K562 (cell line): ENCODE results near the gene SLAMF8.

Experiments used
- HMG20A ChIP-seq: fragments of 450-650 bp; formaldehyde crosslinking; conservative IDR thresholded peaks from 2 replicates; pipeline ENCODE4 v1.4.0; 2020; ENCODE audit warnings: mild to moderate bottlenecking, mixed read lengths
- KLF10 ChIP-seq: fragments of 250-450 bp; sonication (Bioruptor Pico); IDR thresholded peaks from 2 replicates; pipeline ENCODE4 v1.6.1; 2021; ENCODE audit warnings: matching md5 sums
- NFIC ChIP-seq: fragments of 450-650 bp; IDR thresholded peaks from 2 replicates; pipeline ENCODE4 v1.6.1; 2017; ENCODE audit warnings: mild to moderate bottlenecking, inconsistent platforms
- POLR2A ChIP-seq: fragments of 450-650 bp; conservative IDR thresholded peaks from 2 replicates; pipeline ENCODE4 v1.6.1; 2016
- SAFB ChIP-seq: fragments of 200-400 bp; formaldehyde crosslinking; IDR thresholded peaks from 2 replicates; pipeline ENCODE4 v1.6.1; 2017; ENCODE audit warnings: low read depth, low read length, borderline replicate concordance
- TAF1 ChIP-seq: IDR thresholded peaks from 2 replicates; pipeline ENCODE4 v1.6.1; 2011; ENCODE audit warnings: mild to moderate bottlenecking, low read length, moderate library complexity; ENCODE audit not compliant: insufficient read depth, control insufficient read depth, severe bottlenecking; ENCODE audit errors: extremely low read depth
- TF ChIP-seq, protein P1 (sequence below), 3 experiments: IDR thresholded peaks in 2 of 3; conservative IDR thresholded peaks in 1 of 3; 2 replicates each; pipeline ENCODE4 v1.5.1; 2011 to 2012; ENCODE audit warnings: low read length in 3 of 3, mild to moderate bottlenecking in 3 of 3, control low read depth in 2 of 3, improper control_type of control experiment in 1 of 3, inconsistent platforms in 1 of 3, low read depth in 1 of 3, mixed read lengths in 1 of 3, moderate library complexity in 1 of 3; ENCODE audit not compliant: insufficient read depth in 2 of 3

DNA sequence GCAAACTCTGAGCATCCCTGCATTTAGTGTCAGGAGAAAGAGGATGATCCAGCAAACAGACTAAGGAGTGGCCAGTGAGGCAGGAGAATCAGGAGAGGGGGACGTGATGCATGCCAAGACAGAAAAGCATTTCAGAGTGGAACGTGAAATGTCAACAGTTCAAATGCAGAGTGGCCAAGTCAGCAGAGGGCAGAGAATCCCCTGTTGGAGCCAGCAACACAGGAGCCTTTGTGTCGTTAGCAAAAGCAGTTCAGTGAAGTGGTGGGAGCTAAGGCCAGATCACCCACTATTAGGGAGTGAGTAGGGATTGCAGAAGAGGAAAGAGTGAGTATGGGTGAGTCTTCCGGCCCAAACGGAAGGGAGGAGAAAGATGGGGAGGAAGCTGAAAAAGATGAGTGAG lies 31.1 kb upstream of the SLAMF8 start:
- TF ChIP-seq KLF10 (CRISPR knock-in tag) (no peak), HMG20A (CRISPR knock-in tag) (no peak), TAF1 (no peak), NFIC (no peak), POLR2A (no peak), SAFB (no peak)
- TF ChIP-seq, protein P1, sequence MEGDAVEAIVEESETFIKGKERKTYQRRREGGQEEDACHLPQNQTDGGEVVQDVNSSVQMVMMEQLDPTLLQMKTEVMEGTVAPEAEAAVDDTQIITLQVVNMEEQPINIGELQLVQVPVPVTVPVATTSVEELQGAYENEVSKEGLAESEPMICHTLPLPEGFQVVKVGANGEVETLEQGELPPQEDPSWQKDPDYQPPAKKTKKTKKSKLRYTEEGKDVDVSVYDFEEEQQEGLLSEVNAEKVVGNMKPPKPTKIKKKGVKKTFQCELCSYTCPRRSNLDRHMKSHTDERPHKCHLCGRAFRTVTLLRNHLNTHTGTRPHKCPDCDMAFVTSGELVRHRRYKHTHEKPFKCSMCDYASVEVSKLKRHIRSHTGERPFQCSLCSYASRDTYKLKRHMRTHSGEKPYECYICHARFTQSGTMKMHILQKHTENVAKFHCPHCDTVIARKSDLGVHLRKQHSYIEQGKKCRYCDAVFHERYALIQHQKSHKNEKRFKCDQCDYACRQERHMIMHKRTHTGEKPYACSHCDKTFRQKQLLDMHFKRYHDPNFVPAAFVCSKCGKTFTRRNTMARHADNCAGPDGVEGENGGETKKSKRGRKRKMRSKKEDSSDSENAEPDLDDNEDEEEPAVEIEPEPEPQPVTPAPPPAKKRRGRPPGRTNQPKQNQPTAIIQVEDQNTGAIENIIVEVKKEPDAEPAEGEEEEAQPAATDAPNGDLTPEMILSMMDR (IDR thresholded peaks at IDR 0.05 in 2 of 3, conservative IDR thresholded peaks at IDR 0.05 in 1 of 3; ENCODE audit: insufficient read depth in 2 of 3, low read depth in 1 of 3, low read length in 3 of 3) = no peak
